ENCODE results near the gene ATP13A3.

The ATP13A3 gene

DNA sequence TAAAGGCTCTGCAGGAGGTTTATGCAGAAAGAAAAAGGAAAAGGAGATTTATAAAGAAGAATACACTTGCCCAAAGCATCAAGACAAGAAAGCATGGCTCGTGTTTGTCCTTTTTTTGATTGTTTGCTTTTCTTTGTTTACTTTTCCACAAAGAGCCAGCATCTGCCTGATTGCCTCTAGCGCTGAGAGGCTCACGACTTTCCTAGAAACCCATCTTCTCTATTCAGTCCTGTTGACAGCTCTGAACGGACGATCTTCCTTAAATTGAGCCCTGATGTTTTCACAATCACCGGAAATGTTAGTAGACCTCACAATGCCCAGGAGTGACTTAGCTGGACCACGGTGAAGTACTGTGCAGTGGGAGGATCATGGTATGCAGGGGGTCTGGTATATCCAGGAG is 100.2 kb downstream of the ATP13A3 start:
- no peak for TF ChIP-seq CSDC2 (CRISPR knock-in tag; IDR thresholded peaks at IDR 0.05)
- TF ChIP-seq ISL1 (CRISPR knock-in tag; IDR thresholded peaks at IDR 0.05), result no peak
- TF ChIP-seq, protein P1, sequence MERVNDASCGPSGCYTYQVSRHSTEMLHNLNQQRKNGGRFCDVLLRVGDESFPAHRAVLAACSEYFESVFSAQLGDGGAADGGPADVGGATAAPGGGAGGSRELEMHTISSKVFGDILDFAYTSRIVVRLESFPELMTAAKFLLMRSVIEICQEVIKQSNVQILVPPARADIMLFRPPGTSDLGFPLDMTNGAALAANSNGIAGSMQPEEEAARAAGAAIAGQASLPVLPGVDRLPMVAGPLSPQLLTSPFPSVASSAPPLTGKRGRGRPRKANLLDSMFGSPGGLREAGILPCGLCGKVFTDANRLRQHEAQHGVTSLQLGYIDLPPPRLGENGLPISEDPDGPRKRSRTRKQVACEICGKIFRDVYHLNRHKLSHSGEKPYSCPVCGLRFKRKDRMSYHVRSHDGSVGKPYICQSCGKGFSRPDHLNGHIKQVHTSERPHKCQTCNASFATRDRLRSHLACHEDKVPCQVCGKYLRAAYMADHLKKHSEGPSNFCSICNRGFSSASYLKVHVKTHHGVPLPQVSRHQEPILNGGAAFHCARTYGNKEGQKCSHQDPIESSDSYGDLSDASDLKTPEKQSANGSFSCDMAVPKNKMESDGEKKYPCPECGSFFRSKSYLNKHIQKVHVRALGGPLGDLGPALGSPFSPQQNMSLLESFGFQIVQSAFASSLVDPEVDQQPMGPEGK (CRISPR knock-in tag; IDR thresholded peaks at IDR 0.05; ENCODE audit: borderline replicate concordance), result no peak
- no peak for TF ChIP-seq TOX (CRISPR knock-in tag; IDR thresholded peaks at IDR 0.05; ENCODE audit: borderline replicate concordance)
- ATAC-seq, result no peak

DNA sequence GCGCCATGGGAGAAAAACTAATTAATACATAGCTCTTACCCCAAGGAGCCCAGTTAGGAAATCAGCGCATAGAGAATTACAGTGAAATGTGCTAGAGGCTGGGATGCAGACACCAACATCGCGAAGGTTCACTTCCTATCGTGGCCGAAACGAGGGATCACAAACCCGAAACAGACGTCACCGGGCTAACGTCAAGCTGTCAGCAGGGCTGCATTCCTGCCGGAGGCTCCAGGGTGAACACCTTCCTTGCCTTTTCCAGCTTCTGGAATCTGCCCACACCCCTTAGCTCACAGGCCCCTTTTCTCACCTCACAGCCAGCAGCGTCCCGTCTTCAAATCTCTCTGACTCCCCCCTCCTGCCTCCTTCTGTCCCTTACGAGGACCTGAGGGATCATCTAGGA is 100.7 kb downstream of the ATP13A3 start:
- no peak for TF ChIP-seq PPARA (CRISPR knock-in tag; IDR thresholded peaks at IDR 0.05; ENCODE audit: borderline replicate concordance)
- TF ChIP-seq TCF4 (CRISPR knock-in tag; IDR thresholded peaks at IDR 0.05; ENCODE audit: borderline replicate concordance), result no peak
- TF ChIP-seq TOX (CRISPR knock-in tag; IDR thresholded peaks at IDR 0.05; ENCODE audit: borderline replicate concordance), result no peak
- TF ChIP-seq, protein P1 (CRISPR knock-in tag; IDR thresholded peaks at IDR 0.05; ENCODE audit: borderline replicate concordance), result no peak
- TF ChIP-seq, protein P2, sequence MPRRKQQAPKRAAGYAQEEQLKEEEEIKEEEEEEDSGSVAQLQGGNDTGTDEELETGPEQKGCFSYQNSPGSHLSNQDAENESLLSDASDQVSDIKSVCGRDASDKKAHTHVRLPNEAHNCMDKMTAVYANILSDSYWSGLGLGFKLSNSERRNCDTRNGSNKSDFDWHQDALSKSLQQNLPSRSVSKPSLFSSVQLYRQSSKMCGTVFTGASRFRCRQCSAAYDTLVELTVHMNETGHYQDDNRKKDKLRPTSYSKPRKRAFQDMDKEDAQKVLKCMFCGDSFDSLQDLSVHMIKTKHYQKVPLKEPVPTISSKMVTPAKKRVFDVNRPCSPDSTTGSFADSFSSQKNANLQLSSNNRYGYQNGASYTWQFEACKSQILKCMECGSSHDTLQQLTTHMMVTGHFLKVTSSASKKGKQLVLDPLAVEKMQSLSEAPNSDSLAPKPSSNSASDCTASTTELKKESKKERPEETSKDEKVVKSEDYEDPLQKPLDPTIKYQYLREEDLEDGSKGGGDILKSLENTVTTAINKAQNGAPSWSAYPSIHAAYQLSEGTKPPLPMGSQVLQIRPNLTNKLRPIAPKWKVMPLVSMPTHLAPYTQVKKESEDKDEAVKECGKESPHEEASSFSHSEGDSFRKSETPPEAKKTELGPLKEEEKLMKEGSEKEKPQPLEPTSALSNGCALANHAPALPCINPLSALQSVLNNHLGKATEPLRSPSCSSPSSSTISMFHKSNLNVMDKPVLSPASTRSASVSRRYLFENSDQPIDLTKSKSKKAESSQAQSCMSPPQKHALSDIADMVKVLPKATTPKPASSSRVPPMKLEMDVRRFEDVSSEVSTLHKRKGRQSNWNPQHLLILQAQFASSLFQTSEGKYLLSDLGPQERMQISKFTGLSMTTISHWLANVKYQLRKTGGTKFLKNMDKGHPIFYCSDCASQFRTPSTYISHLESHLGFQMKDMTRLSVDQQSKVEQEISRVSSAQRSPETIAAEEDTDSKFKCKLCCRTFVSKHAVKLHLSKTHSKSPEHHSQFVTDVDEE (CRISPR knock-in tag; IDR thresholded peaks at IDR 0.05), result no peak
- no peak for TF ChIP-seq ZFP3 (CRISPR knock-in tag; IDR thresholded peaks at IDR 0.05)
- no peak for TF ChIP-seq ZNF70 (CRISPR knock-in tag; IDR thresholded peaks at IDR 0.05)
- TF ChIP-seq RARB (CRISPR knock-in tag; IDR thresholded peaks at IDR 0.05), result no peak
- no peak for TF ChIP-seq ZNF8 (CRISPR knock-in tag; IDR thresholded peaks at IDR 0.05)
- TF ChIP-seq ESRRG (CRISPR knock-in tag; IDR thresholded peaks at IDR 0.05), result no peak
- no peak for TF ChIP-seq GLIS3 (CRISPR knock-in tag; IDR thresholded peaks at IDR 0.05)
- TF ChIP-seq OSR1 (CRISPR knock-in tag; IDR thresholded peaks at IDR 0.05), result no peak
- no peak for TF ChIP-seq ZC3H10 (CRISPR knock-in tag; IDR thresholded peaks at IDR 0.05)
- TF ChIP-seq, protein P3, sequence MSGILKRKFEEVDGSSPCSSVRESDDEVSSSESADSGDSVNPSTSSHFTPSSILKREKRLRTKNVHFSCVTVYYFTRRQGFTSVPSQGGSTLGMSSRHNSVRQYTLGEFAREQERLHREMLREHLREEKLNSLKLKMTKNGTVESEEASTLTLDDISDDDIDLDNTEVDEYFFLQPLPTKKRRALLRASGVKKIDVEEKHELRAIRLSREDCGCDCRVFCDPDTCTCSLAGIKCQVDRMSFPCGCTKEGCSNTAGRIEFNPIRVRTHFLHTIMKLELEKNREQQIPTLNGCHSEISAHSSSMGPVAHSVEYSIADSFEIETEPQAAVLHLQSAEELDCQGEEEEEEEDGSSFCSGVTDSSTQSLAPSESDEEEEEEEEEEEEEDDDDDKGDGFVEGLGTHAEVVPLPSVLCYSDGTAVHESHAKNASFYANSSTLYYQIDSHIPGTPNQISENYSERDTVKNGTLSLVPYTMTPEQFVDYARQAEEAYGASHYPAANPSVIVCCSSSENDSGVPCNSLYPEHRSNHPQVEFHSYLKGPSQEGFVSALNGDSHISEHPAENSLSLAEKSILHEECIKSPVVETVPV (CRISPR knock-in tag; IDR thresholded peaks at IDR 0.05), result no peak
- no peak for ATAC-seq

DNA sequence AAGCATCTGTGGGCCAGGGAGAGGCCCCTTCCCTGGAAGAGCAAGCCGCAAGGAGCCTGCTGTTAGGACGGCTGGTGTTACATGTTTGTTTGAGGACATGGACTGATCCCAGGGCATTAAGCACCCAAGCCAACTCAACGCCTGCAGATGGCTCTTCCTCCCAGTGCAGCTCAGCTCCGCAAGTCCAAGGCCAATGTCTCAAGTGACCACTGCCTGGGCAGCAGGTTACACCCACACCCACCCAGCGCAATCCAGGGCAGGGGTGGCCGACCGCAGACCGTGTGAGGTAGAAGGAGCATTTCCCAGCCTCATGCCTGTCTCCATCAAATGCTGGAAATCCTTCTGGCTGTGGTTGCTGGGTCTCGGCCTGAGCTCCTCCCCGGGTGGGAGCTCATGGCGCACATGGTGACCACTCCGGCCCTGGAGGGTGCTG is 102.2 kb downstream of the ATP13A3 start:
- no peak for ATAC-seq
- TF ChIP-seq, protein P1 (CRISPR knock-in tag; IDR thresholded peaks at IDR 0.05; ENCODE audit: borderline replicate concordance), result no peak
- TF ChIP-seq ZFP30 (CRISPR knock-in tag; IDR thresholded peaks at IDR 0.05), result no peak
- TF ChIP-seq, protein P4, sequence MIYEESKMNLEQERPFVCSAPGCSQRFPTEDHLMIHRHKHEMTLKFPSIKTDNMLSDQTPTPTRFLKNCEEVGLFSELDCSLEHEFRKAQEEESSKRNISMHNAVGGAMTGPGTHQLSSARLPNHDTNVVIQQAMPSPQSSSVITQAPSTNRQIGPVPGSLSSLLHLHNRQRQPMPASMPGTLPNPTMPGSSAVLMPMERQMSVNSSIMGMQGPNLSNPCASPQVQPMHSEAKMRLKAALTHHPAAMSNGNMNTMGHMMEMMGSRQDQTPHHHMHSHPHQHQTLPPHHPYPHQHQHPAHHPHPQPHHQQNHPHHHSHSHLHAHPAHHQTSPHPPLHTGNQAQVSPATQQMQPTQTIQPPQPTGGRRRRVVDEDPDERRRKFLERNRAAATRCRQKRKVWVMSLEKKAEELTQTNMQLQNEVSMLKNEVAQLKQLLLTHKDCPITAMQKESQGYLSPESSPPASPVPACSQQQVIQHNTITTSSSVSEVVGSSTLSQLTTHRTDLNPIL (CRISPR knock-in tag; IDR thresholded peaks at IDR 0.05; ENCODE audit: low read depth), result no peak
- TF ChIP-seq, protein P2 (CRISPR knock-in tag; IDR thresholded peaks at IDR 0.05), result no peak
- TF ChIP-seq OSR1 (CRISPR knock-in tag; IDR thresholded peaks at IDR 0.05), result no peak
- no peak for TF ChIP-seq ZFP3 (CRISPR knock-in tag; IDR thresholded peaks at IDR 0.05)
- no peak for TF ChIP-seq GLIS3 (CRISPR knock-in tag; IDR thresholded peaks at IDR 0.05)
- TF ChIP-seq ISL1 (CRISPR knock-in tag; IDR thresholded peaks at IDR 0.05), result no peak
- TF ChIP-seq TOX (CRISPR knock-in tag; IDR thresholded peaks at IDR 0.05; ENCODE audit: borderline replicate concordance), result no peak
- TF ChIP-seq PPARA (CRISPR knock-in tag; IDR thresholded peaks at IDR 0.05; ENCODE audit: borderline replicate concordance), result no peak
- TF ChIP-seq, protein P3 (CRISPR knock-in tag; IDR thresholded peaks at IDR 0.05), result no peak
- TF ChIP-seq CSDC2 (CRISPR knock-in tag; IDR thresholded peaks at IDR 0.05), result no peak
- TF ChIP-seq ZNF70 (CRISPR knock-in tag; IDR thresholded peaks at IDR 0.05), result no peak
- TF ChIP-seq RARB (CRISPR knock-in tag; IDR thresholded peaks at IDR 0.05), result no peak
- no peak for TF ChIP-seq ZNF8 (CRISPR knock-in tag; IDR thresholded peaks at IDR 0.05)
- TF ChIP-seq SNAI2 (CRISPR knock-in tag; IDR thresholded peaks at IDR 0.05), result no peak
